Gastrocnemius medialis (tissue), 4 donors: ENCODE measurements around the gene SLX4. TPM values are rescaled to one million over a fixed set of nuclear protein-coding genes. Genes with fewer than 3 reads are reported as not detected.

Source experiments
- ATAC-seq, 2 donors: fragments of 150-250 bp; one replicate each; pipeline ENCODE4 v1.9.1; 2016
- DNase-seq, 2 donors: peaks; one replicate each; pipeline ENCODE4 v3.0.0-alpha.2; 2019
- H3K27ac ChIP-seq, 4 donors: fragments of 200-600 bp; sonication (generic); 1 replicate in 1 of 4; 2 replicates in 3 of 4; pipeline ENCODE4 v1.5.1; 2016 to 2018; ENCODE audit warnings: mild to moderate bottlenecking in 2 of 4, moderate library complexity in 1 of 4
- H3K27me3 ChIP-seq, 3 donors: fragments of 200-600 bp; sonication (generic) in 2 of 3; 1 replicate in 1 of 3; 2 replicates in 2 of 3; pipeline versions ENCODE4 v1.5.1 to v1.6.0; 2016 to 2019; ENCODE audit warnings: mild to moderate bottlenecking in 1 of 3, moderate library complexity in 1 of 3
- H3K36me3 ChIP-seq, 2 donors: fragments of 200-600 bp; sonication (generic) in 1 of 2; one replicate each; pipeline ENCODE4 v1.5.1; 2017 to 2018
- H3K4me1 ChIP-seq, 2 donors: fragments of 200-600 bp; sonication (generic) in 1 of 2; one replicate each; pipeline ENCODE4 v1.5.1; 2016 to 2017; ENCODE audit warnings: mild to moderate bottlenecking in 2 of 2
- H3K4me3 ChIP-seq, 4 donors: fragments of 200-600 bp; sonication (generic) in 3 of 4; 1 replicate in 1 of 4; 2 replicates in 3 of 4; pipeline ENCODE4 v1.5.1; 2016 to 2019; ENCODE audit warnings: mild to moderate bottlenecking in 2 of 4
- H3K9me3 ChIP-seq, 3 donors: fragments of 200-600 bp; sonication (generic) in 2 of 3; 1 replicate in 1 of 3; 2 replicates in 2 of 3; pipeline ENCODE4 v1.5.1; 2016 to 2019
- POLR2A ChIP-seq, 2 donors: fragments of 450-650 bp; IDR thresholded peaks; one replicate each; pipeline ENCODE4 v1.6.1; 2017; ENCODE audit warnings: antibody characterized with exemption in 2 of 2, mild to moderate bottlenecking in 2 of 2, moderate library complexity in 2 of 2
- in situ Hi-C, 4 donors: fragments of 200-750 bp; cut with MboI; loops; one replicate each; pipeline versions ENCODE4 v1.15.0 to v1.8.0; 2017; ENCODE audit warnings: low sequenced_read_pairs in 4 of 4
- intact Hi-C: fragments of 100-400 bp; cut with DNase I; formaldehyde crosslinking; loops from one replicate; pipeline ENCODE4 v1.15.1; 2023; ENCODE audit warnings: low total_unique reads
- total RNA-seq, 4 donors: library from RNA; depleted of rRNA; stranded (reverse); fragments of >200 nt; gene quantifications; one replicate each; pipeline versions ENCODE4 v1.1.0 to v1.2.3, GENCODE V29; 2016
- TF ChIP-seq, protein P1 (sequence below), 5 experiments: fragments of 450-650 bp in 3 of 5; fragments of 200-600 bp in 2 of 5; sonication (generic) in 2 of 5; IDR thresholded peaks in 4 of 5; conservative IDR thresholded peaks in 1 of 5; 1 replicate in 4 of 5; 2 replicates in 1 of 5; pipeline ENCODE4 v1.5.1; 2016 to 2019; ENCODE audit warnings: antibody characterized with exemption in 5 of 5, mild to moderate bottlenecking in 3 of 5, moderate library complexity in 3 of 5

Gene SLX4
- total RNA-seq, 4 donors from 2014 or later: 1.8 to 3.6 (median 2.8) TPM

DNA sequence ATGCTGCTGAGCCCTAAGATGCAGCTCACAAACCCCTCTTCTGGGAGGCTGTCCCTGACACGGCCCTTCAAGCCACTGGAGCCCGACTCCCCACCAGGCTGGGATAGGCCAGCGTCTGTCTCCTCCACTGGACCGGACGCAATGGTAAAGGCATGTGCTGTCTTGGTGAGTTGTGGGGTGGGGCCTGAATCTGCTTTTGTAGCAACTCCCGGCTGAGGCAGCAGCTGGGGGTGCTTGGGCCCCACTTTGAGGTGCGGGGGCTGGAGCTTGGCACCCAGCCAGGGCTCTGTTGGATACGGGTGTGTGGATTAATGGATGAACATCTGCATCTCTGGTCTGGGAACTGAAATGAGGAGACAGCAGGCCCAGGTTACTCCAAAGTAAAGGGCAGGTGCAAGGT is 30.7 kb downstream of the SLX4 start:
- no peak overlapping the region for H3K4me3 ChIP-seq
- ATAC-seq (no peak), DNase-seq (no peak)
- peaks cover 0 to 2% (median 0%) of the 10 kb centered on the region in 3 donors for H3K27me3 ChIP-seq
- in situ Hi-C loops (no loop called here), intact Hi-C loops (no loop called here)
- H3K4me1 ChIP-seq: no peaks in the 10 kb centered on the region
- H3K36me3 ChIP-seq: peaks cover 0 to 21% of the 10 kb centered on the region in 2 donors
- no peak for TF ChIP-seq POLR2A (IDR thresholded peaks at IDR 0.05)
- TF ChIP-seq, protein P1, sequence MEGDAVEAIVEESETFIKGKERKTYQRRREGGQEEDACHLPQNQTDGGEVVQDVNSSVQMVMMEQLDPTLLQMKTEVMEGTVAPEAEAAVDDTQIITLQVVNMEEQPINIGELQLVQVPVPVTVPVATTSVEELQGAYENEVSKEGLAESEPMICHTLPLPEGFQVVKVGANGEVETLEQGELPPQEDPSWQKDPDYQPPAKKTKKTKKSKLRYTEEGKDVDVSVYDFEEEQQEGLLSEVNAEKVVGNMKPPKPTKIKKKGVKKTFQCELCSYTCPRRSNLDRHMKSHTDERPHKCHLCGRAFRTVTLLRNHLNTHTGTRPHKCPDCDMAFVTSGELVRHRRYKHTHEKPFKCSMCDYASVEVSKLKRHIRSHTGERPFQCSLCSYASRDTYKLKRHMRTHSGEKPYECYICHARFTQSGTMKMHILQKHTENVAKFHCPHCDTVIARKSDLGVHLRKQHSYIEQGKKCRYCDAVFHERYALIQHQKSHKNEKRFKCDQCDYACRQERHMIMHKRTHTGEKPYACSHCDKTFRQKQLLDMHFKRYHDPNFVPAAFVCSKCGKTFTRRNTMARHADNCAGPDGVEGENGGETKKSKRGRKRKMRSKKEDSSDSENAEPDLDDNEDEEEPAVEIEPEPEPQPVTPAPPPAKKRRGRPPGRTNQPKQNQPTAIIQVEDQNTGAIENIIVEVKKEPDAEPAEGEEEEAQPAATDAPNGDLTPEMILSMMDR (IDR thresholded peaks at IDR 0.05 in 4 of 5, conservative IDR thresholded peaks at IDR 0.05 in 1 of 5): no peak
- H3K27ac ChIP-seq: no peak overlapping the region
- no peaks in the 10 kb centered on the region for H3K9me3 ChIP-seq

DNA sequence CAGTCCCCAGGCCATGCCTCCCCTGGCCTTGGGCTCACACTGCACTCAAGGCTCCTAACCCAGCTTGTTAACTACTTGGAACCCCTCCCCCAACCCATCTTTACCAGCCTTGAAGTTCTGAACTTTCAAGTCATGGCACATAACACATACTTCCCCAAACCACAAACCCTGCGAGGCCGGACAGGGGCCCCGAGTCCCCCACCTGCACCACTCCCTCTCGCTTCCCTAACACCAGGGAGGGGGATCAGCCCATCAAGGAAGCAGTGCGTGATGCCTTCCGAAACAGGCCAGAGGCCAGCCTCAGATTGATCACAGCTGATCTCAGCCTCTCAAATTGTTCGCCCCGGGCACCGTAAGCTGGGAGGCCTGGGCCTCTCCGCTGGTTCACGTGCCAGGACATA is 31.2 kb downstream of the SLX4 start:
- Histone ChIP-seq H3K36me3 (peaks cover 0 to 21% of the 10 kb centered on the region in 2 donors), H3K4me1 (no peaks in the 10 kb centered on the region), H3K4me3 (no peak overlapping the region), H3K9me3 (no peaks in the 10 kb centered on the region), H3K27me3 (peaks cover 0 to 2% (median 0%) of the 10 kb centered on the region in 3 donors), H3K27ac (no peak overlapping the region)
- DNase-seq (no peak), ATAC-seq (no peak)
- in situ Hi-C loops: no loop called here
- intact Hi-C loops: no loop called here
- TF ChIP-seq POLR2A (IDR thresholded peaks at IDR 0.05): no peak
- TF ChIP-seq, protein P1 (IDR thresholded peaks at IDR 0.05 in 4 of 5, conservative IDR thresholded peaks at IDR 0.05 in 1 of 5): no peak

DNA sequence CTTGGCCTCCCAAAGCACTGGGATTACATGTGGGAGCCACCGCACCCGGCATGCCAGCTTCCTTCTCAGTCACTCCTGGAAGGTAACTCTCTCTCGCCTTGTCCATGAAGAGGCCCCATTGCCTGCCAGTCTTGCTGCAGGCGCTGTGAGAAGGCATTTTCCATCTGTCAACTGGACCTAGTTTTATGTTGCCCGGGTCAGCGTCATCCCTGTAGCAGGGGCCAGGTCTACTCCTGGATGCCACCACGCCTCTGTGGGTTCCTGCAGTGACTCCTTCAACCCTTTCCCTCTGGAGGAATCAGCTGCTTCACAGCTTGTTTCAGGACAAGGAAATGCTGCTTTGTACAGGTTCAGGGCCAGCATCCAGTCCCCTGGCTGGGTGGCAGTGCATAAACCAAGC is 31.6 kb downstream of the SLX4 start:
- H3K4me1 ChIP-seq: no peaks in the 10 kb centered on the region
- no peak overlapping the region for H3K27ac ChIP-seq

DNA sequence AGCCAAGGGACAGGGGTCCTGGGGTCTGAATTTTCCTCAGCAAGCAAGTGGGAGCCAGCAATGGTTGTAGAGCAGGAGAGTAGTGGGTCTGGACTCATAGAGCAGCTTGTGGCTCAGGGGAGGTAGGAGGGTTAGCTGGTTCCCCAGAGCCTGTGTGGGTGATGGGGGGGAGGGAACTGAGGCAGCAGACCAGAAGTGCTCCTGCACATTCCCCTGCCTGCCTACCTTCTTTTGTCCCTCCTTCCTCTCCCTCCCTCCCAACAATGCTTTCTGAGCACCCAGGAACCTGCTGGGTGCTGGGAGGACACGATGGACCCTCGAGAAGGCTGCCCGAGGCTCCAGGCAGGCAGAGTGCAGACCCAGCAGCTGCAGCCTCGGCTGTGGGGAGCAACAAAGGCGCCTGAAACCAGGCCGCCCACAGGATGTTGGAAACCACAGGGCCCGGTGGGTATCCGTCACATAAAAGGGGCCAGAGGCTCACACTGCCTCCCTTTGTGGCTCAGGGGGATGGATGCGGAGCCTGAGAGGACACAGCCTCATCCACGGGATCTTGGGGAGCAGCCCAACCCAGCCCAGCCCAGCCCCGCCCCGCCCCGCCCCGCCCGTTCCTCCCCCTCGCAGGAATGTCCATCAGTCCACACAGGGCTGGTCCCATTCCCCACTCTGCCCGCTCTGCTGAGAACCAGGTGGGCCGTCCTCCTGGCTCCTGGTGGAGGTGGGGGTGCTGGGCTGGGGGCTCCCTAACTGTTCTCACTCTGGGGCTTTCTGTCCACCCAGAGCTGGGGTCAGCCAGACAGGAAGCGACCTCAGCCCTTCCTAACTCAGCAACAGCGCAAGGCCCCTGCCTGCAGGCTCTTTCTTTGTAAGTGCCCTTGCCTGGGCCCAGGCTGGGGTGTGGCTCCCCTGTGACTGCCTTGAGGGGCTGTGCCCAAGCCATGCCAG is 32.5 kb downstream of the SLX4 start:
- no peaks in the 10 kb centered on the region for H3K4me1 ChIP-seq
- H3K36me3 ChIP-seq: peaks cover 0 to 14% of the 10 kb centered on the region in 2 donors
- H3K4me3 ChIP-seq: no peak overlapping the region
- intact Hi-C loops (no loop called here), in situ Hi-C loops (no loop called here)
- H3K27ac ChIP-seq: no peak overlapping the region
- DNase-seq (no peak), ATAC-seq (no peak)
- H3K9me3 ChIP-seq: no peaks in the 10 kb centered on the region
- no peak for TF ChIP-seq POLR2A (IDR thresholded peaks at IDR 0.05)
- TF ChIP-seq, protein P1 (IDR thresholded peaks at IDR 0.05 in 4 of 5, conservative IDR thresholded peaks at IDR 0.05 in 1 of 5): no peak
- peaks cover 0 to 2% (median 0%) of the 10 kb centered on the region in 3 donors for H3K27me3 ChIP-seq

More for the DNA sequence above, 31.6 kb downstream of the SLX4 start:
- no peak overlapping the region for H3K4me3 ChIP-seq
- in situ Hi-C loops (no loop called here), intact Hi-C loops (no loop called here)
- TF ChIP-seq, protein P1 (IDR thresholded peaks at IDR 0.05 in 4 of 5, conservative IDR thresholded peaks at IDR 0.05 in 1 of 5): no peak
- no peak for TF ChIP-seq POLR2A (IDR thresholded peaks at IDR 0.05)
- no peaks in the 10 kb centered on the region for H3K9me3 ChIP-seq
- no peak for DNase-seq
- ATAC-seq: no peak
- H3K27me3 ChIP-seq: peaks cover 0 to 2% (median 0%) of the 10 kb centered on the region in 3 donors
- peaks cover 0 to 21% of the 10 kb centered on the region in 2 donors for H3K36me3 ChIP-seq
